Activated CD8-positive, alpha-beta memory T cell treated with anti-CD3 and anti-CD28 coated beads, Interleukin-2, amount 50 U/mL, for 24 hours (primary cell): ENCODE measurements around the gene TPM4.
"Not testable (repeated sequence)": the region's sequence is repeated elsewhere in the genome, so short reads cannot be mapped to it uniquely, and the experiment has no call there.

Experiments used
- DNase-seq: peaks from one replicate; pipeline ENCODE4 v3.0.0-alpha.2; 2020; ENCODE audit errors: extremely low read depth

Gene TPM4

DNA sequence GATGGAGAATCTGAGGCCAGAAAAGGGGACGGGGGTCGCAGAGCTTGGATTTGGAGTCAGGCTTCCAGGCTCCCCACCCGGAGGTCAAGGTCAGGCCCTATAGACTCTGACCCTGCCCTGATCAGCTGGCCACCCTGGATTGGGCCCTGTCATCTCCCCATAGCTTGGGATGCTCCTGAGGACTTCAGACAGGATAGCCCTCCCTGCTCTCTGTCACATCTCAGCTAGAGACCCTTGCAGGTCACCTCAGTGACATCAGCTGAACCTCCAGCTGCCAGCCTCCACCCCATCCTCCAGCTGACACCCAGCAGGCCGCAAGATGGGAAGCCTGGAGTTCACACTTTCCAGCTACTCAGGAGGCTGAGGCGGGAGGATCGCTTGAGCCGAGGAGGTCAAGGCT lies 2.8 kb upstream of the TPM4 start:
- no peak for DNase-seq

GRCh38 chr19:16073988-16074387 lies 2.3 kb upstream of the TPM4 start:
- DNase-seq = no peak

DNA sequence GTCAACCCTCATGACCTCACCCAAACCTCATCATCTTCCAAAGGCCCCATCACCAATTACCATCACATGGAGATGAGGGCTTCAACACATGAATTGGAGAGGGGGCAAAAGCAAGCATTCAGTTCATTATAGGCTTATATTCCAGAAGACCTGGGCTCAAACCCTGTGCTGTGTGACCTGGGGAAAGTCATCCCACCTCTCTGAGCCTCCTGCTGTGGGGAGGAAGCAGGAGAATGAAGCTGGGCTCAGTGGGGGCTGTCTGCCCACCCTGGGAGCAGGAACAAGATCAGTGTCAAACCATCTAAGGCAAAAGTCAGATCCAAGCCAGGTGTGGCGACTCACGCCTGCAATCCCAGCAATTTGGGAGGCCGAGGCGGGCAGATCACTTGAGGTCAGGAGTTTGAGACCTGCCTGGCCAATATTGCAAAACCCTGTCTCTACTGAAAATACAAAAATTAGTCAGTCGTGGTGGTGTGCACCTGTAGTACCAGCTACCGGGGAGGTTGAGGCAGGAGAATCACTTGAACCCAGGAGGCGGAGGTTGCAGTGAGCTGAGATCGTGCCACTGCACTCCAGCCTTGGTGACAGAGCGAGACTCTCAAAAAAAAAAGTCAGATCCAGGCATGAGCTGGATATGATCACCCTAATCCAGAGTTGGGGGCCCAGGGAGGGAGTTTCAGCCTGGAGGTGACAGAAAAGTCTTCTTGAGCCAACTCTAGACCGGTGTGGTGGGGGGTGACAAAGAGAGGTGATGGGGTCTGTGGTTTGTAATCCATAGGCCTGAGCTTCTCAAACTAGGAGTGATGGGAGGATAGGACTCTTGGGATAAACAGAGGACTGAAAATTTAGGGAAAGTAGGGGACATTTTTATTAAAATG lies 1.6 kb upstream of the TPM4 start:
- DNase-seq = no peak

- DNase-seq = no peak
These were observed 703 bp upstream of the TPM4 start for GRCh38 chr19:16075430-16076153.

- no peak for DNase-seq
These were observed 790 bp downstream of the TPM4 start for GRCh38 chr19:16076958-16077611.

DNA sequence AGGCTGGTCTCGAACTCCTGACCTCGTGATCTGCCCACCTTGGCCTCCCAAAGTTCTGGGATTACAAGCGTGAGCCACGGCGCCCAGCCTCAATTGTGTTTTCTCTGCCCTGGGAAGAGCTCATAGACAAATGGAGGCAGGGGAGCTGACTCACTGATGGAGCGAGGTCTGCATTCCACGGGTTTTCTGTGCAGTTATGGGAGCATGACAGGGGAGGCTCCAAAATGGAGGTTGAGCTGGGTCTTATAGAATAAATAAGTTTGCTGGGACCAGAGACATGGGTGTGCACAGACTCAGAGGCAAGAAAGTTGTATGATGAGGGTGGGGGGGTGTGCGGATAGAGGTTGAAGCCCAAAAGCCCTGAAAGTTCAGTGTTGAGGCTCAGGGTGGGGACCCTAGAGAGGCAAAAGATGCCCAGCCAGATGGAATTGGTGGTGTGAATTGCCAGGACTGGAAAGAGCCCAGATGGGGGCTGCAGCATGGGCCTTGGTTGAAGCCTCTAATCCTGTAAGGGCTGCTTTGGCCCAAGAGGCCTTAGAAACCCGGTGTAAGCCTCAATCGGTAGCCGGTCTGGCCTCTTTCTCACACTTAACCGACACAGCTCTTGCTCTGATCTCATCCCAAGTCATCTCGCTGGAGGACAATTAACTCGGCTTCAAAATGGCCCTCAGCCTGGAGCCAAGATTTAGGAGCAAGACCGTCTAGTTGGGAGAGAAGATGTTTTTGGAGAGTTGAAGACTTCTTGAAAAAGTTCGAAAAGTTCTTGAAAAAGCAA lies 1.9 kb downstream of the TPM4 start:
- no peak for DNase-seq

- no peak for DNase-seq
These were observed 2.7 kb downstream of the TPM4 start for GRCh38 chr19:16078759-16079707.

DNA sequence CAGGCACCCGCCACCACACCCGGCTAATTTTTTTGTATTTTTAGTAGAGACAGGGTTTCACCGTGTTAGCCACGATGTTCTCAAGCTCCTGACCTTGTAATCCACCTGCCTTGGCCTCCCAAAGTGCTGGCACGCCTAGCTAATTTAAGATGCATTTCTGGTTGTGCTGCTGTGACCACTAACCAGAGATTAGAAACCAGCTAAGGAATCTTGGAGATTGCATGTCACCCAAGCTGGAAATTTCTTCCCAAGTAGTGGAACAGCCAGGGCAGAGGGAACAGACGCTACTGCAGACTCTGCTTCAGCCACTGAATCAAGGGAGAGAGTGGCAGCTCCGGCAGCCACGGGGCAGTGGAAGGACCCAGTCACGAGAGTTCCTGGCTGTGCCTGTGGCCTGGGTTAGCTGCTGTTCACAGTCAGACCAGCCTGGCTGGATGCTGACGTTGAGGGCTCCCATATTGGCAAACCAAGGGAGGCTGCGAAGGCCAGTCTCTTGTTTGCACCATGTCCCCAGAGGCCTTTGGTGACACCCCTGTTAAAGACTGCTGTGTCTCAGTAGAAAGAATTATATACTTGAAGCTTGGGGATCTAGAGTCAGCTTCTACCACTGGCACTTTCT lies 7.9 kb downstream of the TPM4 start:
- DNase-seq = no peak

DNA sequence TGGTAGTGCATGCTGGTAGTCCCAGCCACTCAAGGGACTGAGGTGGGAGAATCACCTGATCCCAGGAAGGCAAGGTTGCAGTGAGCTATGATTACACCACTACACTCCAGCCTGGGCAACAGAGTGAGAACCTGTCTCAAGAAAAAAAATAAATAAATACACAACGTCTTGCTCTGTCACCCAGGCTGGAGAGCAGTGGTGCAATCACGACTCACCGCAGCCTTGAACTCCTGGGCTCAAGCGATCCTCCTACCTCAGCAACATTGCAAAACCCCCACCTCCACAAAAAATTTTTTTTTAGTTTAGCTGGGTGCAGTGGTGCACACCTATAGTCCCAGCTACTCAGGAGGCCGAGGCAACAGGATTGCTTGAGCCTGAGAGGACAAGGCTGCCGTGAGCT lies 8.8 kb downstream of the TPM4 start:
- DNase-seq = no peak

DNA sequence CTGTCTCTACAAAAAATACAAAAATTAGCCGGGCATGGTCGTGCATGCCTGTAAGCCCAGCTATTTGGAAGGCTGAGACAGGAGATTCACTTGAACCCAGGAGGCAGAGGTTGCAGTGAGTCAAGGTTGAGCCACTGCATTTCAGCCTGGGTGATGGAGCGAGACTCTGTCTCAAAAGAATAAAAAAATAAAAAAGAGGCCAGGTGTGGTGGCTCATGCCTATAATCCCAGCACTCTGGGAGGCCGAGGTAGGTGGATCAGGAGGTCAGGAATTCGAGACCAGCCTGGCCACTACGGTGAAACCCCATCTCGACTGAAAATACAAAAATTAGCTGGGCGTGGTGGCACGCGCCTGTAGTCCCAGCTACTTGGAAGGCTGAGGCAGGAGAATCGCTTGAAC lies 11.1 kb downstream of the TPM4 start:
- not testable (repeated sequence) for DNase-seq

GRCh38 chr19:16087940-16088339 lies 11.6 kb downstream of the TPM4 start:
- no peak for DNase-seq

DNA sequence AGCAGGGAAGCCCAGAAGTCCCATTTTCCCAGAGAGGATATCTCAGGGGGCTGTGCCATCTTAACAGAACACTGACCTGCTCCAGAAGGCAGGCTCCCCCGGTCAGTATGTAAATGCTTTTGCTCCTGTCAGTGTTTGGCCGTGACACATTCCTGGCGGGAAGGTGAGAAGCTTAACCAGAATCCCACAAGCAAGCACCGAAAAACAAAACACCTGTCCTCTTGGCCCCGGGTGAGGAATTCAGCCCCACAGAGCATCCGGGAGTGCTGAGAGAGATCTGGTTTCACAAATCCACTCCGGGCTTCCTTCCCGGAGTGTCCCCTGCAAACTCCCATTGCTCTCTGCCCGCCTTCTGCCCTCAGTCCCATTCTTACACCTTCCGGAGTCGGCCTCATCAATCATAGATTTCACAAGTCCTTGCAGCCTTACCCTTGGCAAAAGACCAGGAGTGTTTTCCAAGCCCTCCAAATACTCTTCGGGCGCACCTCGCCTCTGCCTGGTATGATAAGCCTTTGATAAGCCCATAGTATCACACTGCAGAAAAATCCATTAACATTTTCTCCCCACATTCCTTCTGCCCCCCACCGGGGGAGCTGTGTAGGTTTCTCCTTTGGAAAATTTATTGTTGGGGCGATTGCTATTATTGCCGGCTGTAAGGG lies 12.2 kb downstream of the TPM4 start:
- DNase-seq = no peak

GRCh38 chr19:16089010-16089846 lies 12.9 kb downstream of the TPM4 start:
- DNase-seq = no peak

GRCh38 chr19:16091546-16092475 lies 15.5 kb downstream of the TPM4 start:
- DNase-seq = no peak

GRCh38 chr19:16094360-16095070 lies 18.2 kb downstream of the TPM4 start:
- no peak for DNase-seq

DNA sequence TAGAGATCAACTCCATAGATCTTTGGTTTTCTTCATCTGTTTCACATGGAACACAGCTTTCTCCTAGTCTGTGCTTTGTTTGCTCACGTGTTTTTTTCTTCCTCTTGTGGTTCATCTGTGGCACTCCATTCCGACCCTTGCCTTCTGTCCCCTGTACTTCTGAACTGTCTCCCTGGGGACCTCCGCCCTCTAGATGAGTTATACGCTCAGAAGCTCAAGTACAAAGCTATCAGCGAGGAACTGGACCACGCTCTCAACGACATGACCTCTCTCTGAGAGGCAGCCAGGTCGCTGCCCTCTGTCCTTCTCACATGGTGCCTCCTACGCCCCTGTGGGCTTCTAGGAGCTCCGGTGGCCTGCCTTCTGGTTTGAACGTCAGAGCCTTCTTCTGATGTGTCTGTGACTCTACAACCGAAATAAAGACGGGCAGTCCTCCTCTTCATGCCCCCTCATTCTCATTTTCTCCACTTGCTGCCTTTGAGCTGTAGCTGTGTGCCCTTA lies 18.8 kb downstream of the TPM4 start:
- DNase-seq = no peak
